Liver (tissue), 9 donors: ENCODE results near the gene LAMA2. TPM values are rescaled to one million over a fixed set of nuclear protein-coding genes. Genes with fewer than 3 reads are reported as not detected.

Experiments
- DNase-seq: peaks from one replicate; pipeline ENCODE4 v3.0.0-alpha.2; 2017; ENCODE audit warnings: low spot score
- H3K27ac ChIP-seq, 2 donors: one replicate each; pipeline ENCODE4 v1.7.0; 2013; ENCODE audit warnings: inconsistent platforms in 2 of 2, low read length in 2 of 2, control low read depth in 1 of 2, low read depth in 1 of 2, mild to moderate bottlenecking in 1 of 2
- H3K27me3 ChIP-seq, 4 donors: one replicate each; pipeline versions ENCODE4 v1.6.1 to v1.7.0; 2013; ENCODE audit warnings: low read length in 3 of 4, inconsistent platforms in 1 of 4, mild to moderate bottlenecking in 1 of 4, moderate library complexity in 1 of 4; ENCODE audit not compliant: control insufficient read depth in 4 of 4, insufficient read depth in 4 of 4
- H3K36me3 ChIP-seq, 4 donors: one replicate each; pipeline versions ENCODE4 v1.6.1 to v1.7.0; 2013; ENCODE audit warnings: low read length in 3 of 4, mild to moderate bottlenecking in 3 of 4, low read depth in 1 of 4, moderate library complexity in 1 of 4; ENCODE audit not compliant: control insufficient read depth in 4 of 4, insufficient read depth in 3 of 4
- H3K4me1 ChIP-seq, 4 donors: one replicate each; pipeline versions ENCODE4 v1.6.1 to v1.7.0; 2013; ENCODE audit warnings: low read length in 3 of 4, mild to moderate bottlenecking in 3 of 4, moderate library complexity in 1 of 4; ENCODE audit not compliant: control insufficient read depth in 4 of 4, insufficient read depth in 4 of 4
- H3K4me3 ChIP-seq, 3 donors: one replicate each; pipeline versions ENCODE4 v1.6.1 to v1.7.0; 2013; ENCODE audit warnings: low read length in 3 of 3, control low read depth in 1 of 3, low read depth in 1 of 3, mild to moderate bottlenecking in 1 of 3
- H3K9ac ChIP-seq, 2 donors: one replicate each; pipeline ENCODE4 v1.7.0; 2013; ENCODE audit warnings: low read length in 2 of 2, mild to moderate bottlenecking in 2 of 2, moderate library complexity in 2 of 2, control low read depth in 1 of 2, low read depth in 1 of 2
- H3K9me3 ChIP-seq, 4 donors: one replicate each; pipeline versions ENCODE4 v1.6.1 to v1.7.0; 2013; ENCODE audit warnings: low read length in 3 of 4; ENCODE audit not compliant: control insufficient read depth in 4 of 4
- ATF3 ChIP-seq: IDR thresholded peaks from 2 replicates; pipeline ENCODE4 v1.6.1; 2016; ENCODE audit warnings: antibody characterized with exemption
- CTCF ChIP-seq: fragments of 150-350 bp; IDR thresholded peaks from 2 replicates; pipeline ENCODE4 v1.5.1; 2017; ENCODE audit warnings: improper control_type of control experiment, low read depth, low read length; ENCODE audit not compliant: missing input control
- EGR1 ChIP-seq, 2 donors: IDR thresholded peaks; 2 replicates each; pipeline ENCODE4 v1.6.1; 2016 to 2018; ENCODE audit warnings: antibody characterized with exemption in 2 of 2, low read depth in 2 of 2
- FOXA1 ChIP-seq: IDR thresholded peaks from 2 replicates; pipeline ENCODE4 v1.6.1; 2016; ENCODE audit warnings: antibody characterized with exemption
- FOXA2 ChIP-seq: IDR thresholded peaks from 2 replicates; pipeline ENCODE4 v1.6.1; 2016; ENCODE audit warnings: antibody characterized with exemption
- GABPA ChIP-seq, 2 donors: IDR thresholded peaks in 1 of 2; conservative IDR thresholded peaks in 1 of 2; 2 replicates each; pipeline ENCODE4 v1.6.1; 2016; ENCODE audit warnings: antibody characterized with exemption in 2 of 2, mild to moderate bottlenecking in 1 of 2, moderate library complexity in 1 of 2
- HNF4A ChIP-seq, 2 donors: conservative IDR thresholded peaks; 2 replicates each; pipeline ENCODE4 v1.6.1; 2016; ENCODE audit warnings: antibody characterized with exemption in 2 of 2, mild to moderate bottlenecking in 2 of 2
- HNF4G ChIP-seq: IDR thresholded peaks from 2 replicates; pipeline ENCODE4 v1.6.1; 2016; ENCODE audit warnings: antibody characterized with exemption
- JUND ChIP-seq, 2 donors: IDR thresholded peaks; 2 replicates each; pipeline ENCODE4 v1.6.1; 2016; ENCODE audit warnings: antibody characterized with exemption in 2 of 2
- MAX ChIP-seq: IDR thresholded peaks from 2 replicates; pipeline ENCODE4 v1.6.1; 2016; ENCODE audit warnings: antibody characterized with exemption
- NR2F2 ChIP-seq: IDR thresholded peaks from 2 replicates; pipeline ENCODE4 v1.6.1; 2016; ENCODE audit warnings: antibody characterized with exemption
- RAD21 ChIP-seq, 2 donors: IDR thresholded peaks; 2 replicates each; pipeline ENCODE4 v1.6.1; 2016; ENCODE audit warnings: antibody characterized with exemption in 2 of 2, mild to moderate bottlenecking in 2 of 2
- RXRA ChIP-seq, 2 donors: IDR thresholded peaks; 2 replicates each; pipeline ENCODE4 v1.6.1; 2017 to 2018; ENCODE audit warnings: antibody characterized with exemption in 2 of 2, mild to moderate bottlenecking in 1 of 2
- SP1 ChIP-seq: IDR thresholded peaks from 2 replicates; pipeline ENCODE4 v1.6.1; 2018; ENCODE audit warnings: antibody characterized with exemption, mild to moderate bottlenecking
- TAF1 ChIP-seq: conservative IDR thresholded peaks from 2 replicates; pipeline ENCODE4 v1.6.1; 2016; ENCODE audit warnings: antibody characterized with exemption, mild to moderate bottlenecking
- YY1 ChIP-seq: IDR thresholded peaks from 2 replicates; pipeline ENCODE4 v1.6.1; 2016; ENCODE audit warnings: antibody characterized with exemption, mild to moderate bottlenecking
- ZBTB33 ChIP-seq: IDR thresholded peaks from 2 replicates; pipeline ENCODE4 v1.6.1; 2016; ENCODE audit warnings: antibody characterized with exemption
- WGBS: extraction: QIAGEN DNeasy Blood & Tissue Kit; methylation state at CpG from one replicate; pipeline ENCODE4 v1.1.7; 2013; 5-methylcytosine and 5-hydroxymethylcytosine counted together
- polyA plus RNA-seq, 2 donors: library from polyadenylated mRNA; stranded (reverse) in 1 of 2; unstranded in 1 of 2; fragments of 200-250 nt in 1 of 2; fragments of >200 nt in 1 of 2; fragmentation: Nextera tagmentation in 1 of 2; extraction: Ambion mirVana in 1 of 2; gene quantifications; one replicate each; pipeline versions ENCODE4 v1.2.1 to v1.2.3, GENCODE V29; 2013 to 2015
- total RNA-seq, 2 donors: library from RNA; depleted of rRNA; stranded (reverse); fragments of >200 nt; gene quantifications; one replicate each; pipeline ENCODE4 v1.2.3, GENCODE V29; 2014
- TF ChIP-seq, protein P1 (sequence below): IDR thresholded peaks from 2 replicates; pipeline ENCODE4 v1.6.1; 2016; ENCODE audit warnings: antibody characterized with exemption, mild to moderate bottlenecking
- donor health status: healthy.
- donor health status: healthy.
- donor health status: healthy.
- donor health status: healthy.
- donor health status: healthy.

LAMA2 gene
- total and polyA plus RNA-seq, 4 donors: 1.3 to 17.0 (median 3.0) TPM

- Histone ChIP-seq H3K27ac (no peak overlapping the region), H3K9me3 (no peaks in the 10 kb centered on the region), H3K36me3 (no peaks in the 10 kb centered on the region), H3K4me3 (no peak overlapping the region), H3K9ac (no peak overlapping the region), H3K27me3 (no peaks in the 10 kb centered on the region), H3K4me1 (no peaks in the 10 kb centered on the region)
- TF ChIP-seq FOXA1: no peak
- TF ChIP-seq HNF4G: no peak
- TF ChIP-seq RXRA (IDR thresholded peaks at IDR 0.05): no peak
- no peak for TF ChIP-seq YY1
- TF ChIP-seq NR2F2: no peak
- no peak for TF ChIP-seq GABPA (IDR thresholded peaks at IDR 0.05 in 1 of 2, conservative IDR thresholded peaks at IDR 0.05 in 1 of 2)
- no peak for TF ChIP-seq FOXA2
- no peak for TF ChIP-seq MAX
- no peak for TF ChIP-seq TAF1
- no peak for DNase-seq
- WGBS: 60% methylated on average over 2 of the region's 2 CpGs
These were observed 577.3 kb downstream of the LAMA2 start for GRCh38 chr6:129460221-129460620.

DNA sequence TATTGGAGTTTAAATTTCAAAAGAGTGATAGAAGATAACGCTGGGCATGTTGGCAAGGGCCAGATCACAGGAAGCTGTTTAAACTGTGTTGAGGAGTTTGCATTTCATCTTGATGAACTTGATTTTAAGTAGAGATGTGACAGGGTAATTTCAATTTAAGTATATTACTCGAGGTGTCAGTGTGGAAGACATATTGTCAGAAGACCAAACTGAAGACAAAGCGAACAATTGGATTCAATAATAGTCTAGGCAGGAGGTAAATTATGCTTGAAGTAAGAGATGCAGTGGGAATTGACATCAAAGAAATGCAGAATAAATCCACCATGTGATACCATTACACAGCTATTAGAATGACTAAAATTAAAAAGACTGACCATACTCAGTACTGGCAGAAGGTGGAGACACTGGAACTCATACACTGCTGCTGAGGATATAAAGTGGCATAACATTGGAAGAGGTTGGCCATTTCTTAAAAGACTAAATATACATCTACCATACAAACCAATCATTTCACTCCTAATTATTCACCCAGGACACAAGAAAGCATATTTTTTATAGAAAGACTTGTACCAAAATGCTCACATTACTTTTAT lies 586.2 kb downstream of the LAMA2 start:
- Histone ChIP-seq H3K9ac (no peak overlapping the region), H3K27ac (no peak overlapping the region), H3K27me3 (no peaks in the 10 kb centered on the region), H3K9me3 (no peaks in the 10 kb centered on the region), H3K36me3 (no peaks in the 10 kb centered on the region), H3K4me1 (peaks cover 0 to 2% (median 0%) of the 10 kb centered on the region in 4 donors), H3K4me3 (no peak overlapping the region)
- DNase-seq: no peak
- WGBS: 81% methylated on average over 3 of the region's 3 CpGs
- TF ChIP-seq RAD21 (IDR thresholded peaks at IDR 0.05): no peak
- TF ChIP-seq GABPA (IDR thresholded peaks at IDR 0.05 in 1 of 2, conservative IDR thresholded peaks at IDR 0.05 in 1 of 2): no peak
- TF ChIP-seq TAF1: no peak
- no peak for TF ChIP-seq CTCF
- TF ChIP-seq YY1: no peak
- TF ChIP-seq JUND (IDR thresholded peaks at IDR 0.05): no peak
- no peak for TF ChIP-seq MAX
- TF ChIP-seq, protein P1, sequence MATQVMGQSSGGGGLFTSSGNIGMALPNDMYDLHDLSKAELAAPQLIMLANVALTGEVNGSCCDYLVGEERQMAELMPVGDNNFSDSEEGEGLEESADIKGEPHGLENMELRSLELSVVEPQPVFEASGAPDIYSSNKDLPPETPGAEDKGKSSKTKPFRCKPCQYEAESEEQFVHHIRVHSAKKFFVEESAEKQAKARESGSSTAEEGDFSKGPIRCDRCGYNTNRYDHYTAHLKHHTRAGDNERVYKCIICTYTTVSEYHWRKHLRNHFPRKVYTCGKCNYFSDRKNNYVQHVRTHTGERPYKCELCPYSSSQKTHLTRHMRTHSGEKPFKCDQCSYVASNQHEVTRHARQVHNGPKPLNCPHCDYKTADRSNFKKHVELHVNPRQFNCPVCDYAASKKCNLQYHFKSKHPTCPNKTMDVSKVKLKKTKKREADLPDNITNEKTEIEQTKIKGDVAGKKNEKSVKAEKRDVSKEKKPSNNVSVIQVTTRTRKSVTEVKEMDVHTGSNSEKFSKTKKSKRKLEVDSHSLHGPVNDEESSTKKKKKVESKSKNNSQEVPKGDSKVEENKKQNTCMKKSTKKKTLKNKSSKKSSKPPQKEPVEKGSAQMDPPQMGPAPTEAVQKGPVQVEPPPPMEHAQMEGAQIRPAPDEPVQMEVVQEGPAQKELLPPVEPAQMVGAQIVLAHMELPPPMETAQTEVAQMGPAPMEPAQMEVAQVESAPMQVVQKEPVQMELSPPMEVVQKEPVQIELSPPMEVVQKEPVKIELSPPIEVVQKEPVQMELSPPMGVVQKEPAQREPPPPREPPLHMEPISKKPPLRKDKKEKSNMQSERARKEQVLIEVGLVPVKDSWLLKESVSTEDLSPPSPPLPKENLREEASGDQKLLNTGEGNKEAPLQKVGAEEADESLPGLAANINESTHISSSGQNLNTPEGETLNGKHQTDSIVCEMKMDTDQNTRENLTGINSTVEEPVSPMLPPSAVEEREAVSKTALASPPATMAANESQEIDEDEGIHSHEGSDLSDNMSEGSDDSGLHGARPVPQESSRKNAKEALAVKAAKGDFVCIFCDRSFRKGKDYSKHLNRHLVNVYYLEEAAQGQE: no peak
- no peak for TF ChIP-seq HNF4A (conservative IDR thresholded peaks at IDR 0.05)
- TF ChIP-seq HNF4G: no peak
- TF ChIP-seq SP1: no peak
- no peak for TF ChIP-seq FOXA2
- TF ChIP-seq FOXA1: no peak
- no peak for TF ChIP-seq NR2F2
- TF ChIP-seq RXRA (IDR thresholded peaks at IDR 0.05): no peak
- no peak for TF ChIP-seq ZBTB33
- TF ChIP-seq ATF3: no peak
- no peak for TF ChIP-seq EGR1 (IDR thresholded peaks at IDR 0.05; ENCODE audit: low read depth in 2 of 2)
